ENCODE results near the gene DESI2.
"Not testable (repeated sequence)": the region's sequence is repeated elsewhere in the genome, so short reads cannot be mapped to it uniquely, and the experiment has no call there.

DESI2 gene

GRCh38 chr1:244709476-244710368 is 56.8 kb downstream of the DESI2 start:
- no peak for DNase-seq

DNA sequence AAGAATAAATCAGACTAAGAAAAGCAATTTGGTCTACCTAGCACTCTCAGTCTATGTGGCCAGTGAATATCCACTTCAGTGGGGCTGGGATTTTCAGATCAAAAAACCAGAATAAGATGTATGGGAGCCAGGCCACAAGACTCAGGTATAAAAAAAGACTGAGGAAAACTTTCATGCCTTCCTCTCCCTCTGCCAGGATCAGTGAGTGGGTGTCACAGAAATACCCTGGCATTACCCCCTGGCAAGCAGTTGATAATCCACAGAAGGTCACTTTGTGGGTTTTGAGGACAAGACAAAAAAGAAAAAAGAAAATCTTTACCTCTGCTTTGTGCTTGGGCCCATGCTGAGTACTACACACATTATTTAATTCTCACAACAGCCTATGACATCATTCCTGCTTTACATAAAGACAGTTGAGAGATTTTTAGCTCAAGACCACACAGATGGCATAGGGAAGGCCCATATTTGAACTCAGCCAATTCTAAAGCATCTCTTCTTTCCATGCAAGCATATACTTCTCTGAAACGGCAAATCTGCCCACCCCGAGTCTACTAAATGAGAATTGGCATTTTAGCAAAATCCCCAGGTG is 57.6 kb downstream of the DESI2 start:
- no peak for DNase-seq

- no peak for DNase-seq
These were observed 59.7 kb downstream of the DESI2 start for GRCh38 chr1:244712669-244713068.

GRCh38 chr1:244713332-244713731 is 60.4 kb downstream of the DESI2 start:
- DNase-seq = no peak

GRCh38 chr1:244727871-244728474 is 75.0 kb downstream of the DESI2 start:
- no peak for DNase-seq

DNA sequence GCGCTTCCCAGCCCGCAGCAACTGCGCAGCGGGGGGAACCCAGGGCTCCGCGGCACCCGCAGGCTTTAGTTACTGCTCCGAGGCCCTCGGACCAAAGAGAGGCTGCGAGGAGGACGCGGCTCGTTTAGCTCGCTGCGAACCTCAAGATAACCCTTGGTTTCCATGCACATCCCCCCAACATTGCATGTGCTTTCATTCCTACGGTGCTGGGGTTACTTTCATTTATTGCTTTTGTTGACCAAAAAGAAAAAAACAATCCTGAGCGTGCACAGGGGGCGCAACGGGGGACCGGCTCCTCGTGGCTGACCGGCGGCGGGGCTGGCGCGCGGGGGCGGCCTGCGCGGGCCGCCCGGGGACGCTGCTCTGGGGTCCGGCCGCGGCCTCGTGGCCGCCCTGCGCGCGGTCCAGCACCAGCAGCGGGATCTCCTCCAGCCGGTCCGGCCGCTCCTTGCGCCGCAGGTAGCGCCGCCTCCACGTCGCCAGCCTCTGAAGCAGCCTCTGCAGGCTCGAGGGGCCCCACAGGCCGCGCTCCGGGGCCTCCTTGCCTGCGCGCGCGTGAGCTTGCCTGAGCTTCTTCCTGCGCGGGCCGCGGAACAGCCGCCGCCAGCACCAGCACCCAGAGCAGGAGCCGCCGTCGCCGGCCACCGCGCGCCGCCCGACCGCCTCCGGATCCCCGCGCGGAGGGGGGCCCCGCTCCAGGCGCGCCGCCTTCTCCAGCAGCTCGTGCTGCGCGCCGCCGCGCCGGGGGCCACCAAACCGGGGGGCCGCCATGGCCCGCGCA is 77.4 kb downstream of the DESI2 start:
- DNase-seq = no peak

DNA sequence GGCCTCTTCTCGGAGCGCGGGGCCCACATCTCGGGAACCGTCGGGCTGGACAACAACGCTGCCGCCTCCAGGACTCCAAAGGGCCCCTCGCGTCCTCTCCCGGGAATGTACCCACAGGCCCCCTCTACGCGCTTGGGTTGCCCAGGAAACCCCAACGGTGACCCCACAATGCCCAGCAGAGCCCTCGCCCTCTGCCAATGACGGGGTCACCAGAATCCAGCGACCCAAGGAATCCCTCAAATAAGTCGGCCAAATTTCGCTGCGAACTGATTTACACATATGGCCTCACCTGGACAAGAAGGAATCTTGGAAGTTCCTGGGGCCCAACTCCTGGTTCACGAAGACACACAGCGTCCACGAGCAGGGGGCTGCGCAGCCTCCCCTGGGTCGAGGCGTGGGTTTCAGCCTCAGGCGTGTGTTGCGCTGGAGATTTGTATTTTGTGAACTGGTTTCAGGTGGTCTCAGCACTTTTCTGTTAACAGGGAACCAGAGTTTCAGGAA is 78.1 kb downstream of the DESI2 start:
- DNase-seq = no peak

DNA sequence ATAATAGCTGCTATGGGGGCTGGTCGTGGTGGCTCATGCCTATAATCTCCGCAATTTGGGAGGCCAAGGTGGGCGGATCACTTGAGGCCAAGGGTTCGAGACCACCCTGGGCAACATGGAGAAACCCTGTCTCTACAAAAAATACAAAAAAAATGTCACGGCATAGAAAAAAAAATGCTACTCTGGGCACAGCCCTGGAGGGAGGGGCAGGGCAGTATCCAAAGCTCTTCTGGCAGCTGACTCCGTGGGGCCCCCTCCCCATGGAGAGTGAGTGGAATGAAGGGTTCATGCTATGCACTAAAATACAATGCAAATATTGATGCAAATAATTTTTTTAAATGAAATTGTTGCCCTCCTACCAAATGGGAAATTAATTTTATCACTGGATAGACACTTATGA is 78.7 kb downstream of the DESI2 start:
- no peak for DNase-seq

DNA sequence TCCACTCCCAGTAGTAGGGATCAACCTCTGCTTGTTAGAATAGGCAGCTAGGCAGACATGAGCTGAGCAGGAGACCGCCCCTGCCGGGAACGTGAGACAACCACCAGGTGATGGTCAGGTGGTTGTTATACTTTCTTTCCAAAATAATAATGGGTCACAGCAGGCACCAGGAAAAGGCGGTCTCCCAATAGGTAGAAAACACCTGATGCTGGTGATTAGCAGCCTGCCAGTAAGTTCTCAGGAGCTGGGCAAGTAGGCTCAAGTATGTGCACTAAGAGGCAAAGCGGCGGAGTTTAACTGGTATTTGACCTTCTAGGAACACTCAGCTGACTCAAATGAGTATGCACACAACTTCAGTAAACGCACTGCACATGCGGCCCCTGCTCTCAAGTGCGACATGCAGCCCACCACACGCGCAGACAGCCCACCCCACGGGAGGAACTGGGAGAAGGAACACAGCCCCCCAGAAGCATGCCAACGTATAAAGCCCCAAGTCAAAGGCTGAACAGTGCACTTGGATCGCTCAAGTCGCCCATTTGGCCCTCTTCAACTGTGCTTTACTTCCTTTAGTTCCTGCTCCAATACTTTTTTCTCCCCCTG is 80.0 kb downstream of the DESI2 start:
- DNase-seq = no peak

DNA sequence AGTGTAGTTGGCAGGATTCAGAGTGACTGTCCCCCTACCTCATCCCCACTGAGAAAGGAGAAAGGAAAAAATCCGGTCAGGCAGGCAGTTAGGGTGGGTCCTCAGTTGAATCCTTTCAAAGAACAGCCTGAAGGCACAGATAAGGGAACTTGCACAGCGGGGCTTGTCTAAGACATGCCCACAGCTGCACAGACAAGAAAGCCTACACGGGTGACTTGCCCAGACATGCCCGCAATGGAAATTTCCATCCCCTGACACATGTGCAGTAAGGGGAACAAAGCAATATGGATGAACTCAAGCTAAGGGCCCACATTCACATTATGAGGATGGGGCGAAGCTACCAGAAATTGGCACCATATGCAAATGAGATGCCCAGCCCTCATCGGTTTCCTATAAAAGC is 82.5 kb downstream of the DESI2 start:
- no peak for DNase-seq

DNA sequence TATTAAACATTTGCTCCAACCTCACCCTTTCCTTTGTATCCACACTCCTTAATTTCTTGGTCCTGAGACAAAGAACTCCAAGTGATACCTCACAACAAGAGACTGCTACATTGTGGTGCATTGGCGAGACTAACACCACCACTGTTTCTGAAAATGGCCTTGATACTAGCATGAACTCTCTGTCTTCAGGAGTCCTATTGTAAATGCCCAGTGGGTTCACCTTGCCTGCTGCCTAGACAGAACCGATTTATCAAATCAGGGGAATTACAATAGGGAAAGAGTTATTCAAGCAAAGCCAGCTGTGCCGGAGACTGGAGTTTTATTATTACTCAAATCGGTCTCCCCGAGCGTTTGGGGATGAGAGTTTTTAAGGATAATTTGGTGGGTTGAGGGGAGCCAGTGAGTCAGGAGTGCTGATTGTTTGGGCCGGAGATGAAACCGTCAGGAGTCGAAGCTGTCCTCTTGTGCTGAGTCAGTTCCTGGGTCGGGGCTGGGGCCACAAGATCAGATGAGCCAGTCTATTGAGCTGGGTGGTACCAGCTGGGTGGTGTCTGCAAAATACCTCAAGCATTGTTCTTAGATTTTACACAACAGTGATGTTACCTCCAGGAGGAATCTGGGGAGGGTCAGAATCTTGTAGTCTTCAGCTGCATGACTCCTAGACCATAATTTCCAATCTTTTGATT is 83.1 kb downstream of the DESI2 start:
- DNase-seq = no peak

- DNase-seq = not testable (repeated sequence)
These were observed 86.2 kb downstream of the DESI2 start for GRCh38 chr1:244739140-244739539.

DNA sequence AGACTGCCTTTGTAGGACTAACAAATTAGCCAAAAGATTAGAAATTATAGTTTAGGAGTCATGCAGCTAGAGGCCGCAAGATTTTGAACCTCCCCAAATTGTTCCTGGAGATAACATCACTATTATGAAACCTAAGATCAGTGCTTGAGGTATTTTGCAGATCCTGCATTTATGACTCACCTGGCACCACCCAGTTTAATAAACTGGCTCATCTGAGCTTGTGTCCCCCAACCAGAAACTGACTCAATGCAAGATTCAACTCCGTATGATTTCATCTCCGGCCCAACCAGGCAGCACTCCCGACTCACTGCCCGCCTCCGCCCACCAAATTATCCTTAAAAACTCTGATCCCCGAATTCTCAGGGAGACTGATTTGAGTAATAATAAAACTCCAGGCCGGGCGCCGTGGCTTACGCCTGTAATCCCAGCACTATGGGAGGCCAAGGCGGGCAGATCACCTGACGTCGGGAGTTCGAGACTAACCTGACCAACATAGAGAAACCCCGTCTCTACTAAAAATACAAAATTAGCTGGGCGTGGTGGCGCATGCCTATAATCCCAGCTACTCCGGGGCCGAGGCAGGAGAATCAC is 87.2 kb downstream of the DESI2 start:
- DNase-seq = not testable (repeated sequence)

DNA sequence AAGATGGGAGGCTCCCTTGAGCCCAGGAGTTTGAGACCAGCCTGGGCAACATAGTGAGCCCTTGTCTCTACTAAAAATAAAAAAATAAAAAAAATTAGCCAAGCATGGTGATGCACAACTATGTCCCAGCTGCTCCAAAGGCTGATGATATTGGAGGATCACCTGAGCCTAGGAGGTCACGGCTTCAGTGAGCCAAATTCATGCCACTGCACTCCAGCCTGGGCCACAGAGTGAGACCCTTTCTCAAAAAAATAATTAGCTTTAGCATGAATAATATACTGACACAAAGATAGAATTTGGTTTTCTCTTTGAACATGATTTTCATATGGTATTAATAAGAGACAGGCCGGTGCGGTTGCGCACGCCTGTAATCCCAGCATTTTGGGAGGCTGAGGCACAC is 88.8 kb downstream of the DESI2 start:
- DNase-seq = no peak

DNA sequence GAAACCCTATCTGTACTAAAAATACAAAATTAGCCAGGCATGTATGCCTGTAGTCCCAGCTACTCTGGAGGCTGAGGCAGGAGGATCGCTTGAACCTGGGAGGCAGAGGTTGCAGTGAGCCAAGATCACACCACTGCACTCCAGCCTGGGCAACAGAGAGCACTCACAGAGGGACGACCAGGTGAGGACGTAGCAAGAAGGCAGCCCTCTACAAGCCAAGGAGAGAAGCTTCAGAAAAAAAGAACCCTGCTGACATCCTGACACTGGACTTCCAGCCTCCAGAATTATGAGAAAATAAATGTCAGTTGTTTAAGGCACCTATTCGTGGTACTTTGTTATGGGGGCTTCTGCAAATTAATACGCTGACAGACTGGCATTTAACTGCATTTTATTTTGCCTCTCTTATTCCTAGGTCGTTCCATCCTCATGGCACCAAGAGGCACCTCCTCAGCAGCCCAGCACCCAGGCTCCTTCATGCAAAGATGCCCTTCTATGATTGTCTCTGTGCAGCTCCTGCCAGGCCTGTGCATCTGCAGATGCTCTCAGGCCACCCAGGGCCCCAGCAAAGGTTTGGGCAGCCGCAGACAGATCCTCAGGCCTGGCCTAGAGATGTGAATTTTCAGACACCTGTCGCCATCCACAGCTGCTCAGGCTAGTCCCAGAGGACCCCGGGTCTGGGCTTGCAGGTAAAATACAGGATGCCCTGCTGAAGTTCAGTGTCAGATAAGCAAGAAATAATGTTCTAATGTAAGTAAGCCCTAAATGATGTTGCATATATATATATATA is 96.5 kb downstream of the DESI2 start:
- no peak for DNase-seq

- no peak for DNase-seq
These were observed 98.5 kb downstream of the DESI2 start for GRCh38 chr1:244751271-244751895.

DNA sequence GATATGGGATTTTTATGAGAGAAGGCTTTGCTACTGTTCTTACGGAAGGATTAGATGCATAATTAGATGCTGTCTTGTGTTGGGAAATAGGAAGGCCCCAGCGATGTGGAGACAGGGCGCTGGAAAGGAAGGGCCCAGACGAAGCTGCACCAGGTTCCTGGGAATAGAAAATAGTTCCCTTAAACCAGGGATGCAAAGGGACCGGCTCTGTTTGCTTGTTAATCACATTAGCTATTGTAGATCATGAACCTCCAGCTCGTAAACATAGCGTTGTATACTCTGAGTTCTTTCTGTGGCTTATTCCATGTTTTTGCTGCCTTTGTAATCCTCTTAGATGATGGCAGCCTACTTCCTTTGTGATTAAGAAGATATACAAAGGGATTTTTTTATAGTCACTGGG is 102.7 kb downstream of the DESI2 start:
- DNase-seq = no peak

DNA sequence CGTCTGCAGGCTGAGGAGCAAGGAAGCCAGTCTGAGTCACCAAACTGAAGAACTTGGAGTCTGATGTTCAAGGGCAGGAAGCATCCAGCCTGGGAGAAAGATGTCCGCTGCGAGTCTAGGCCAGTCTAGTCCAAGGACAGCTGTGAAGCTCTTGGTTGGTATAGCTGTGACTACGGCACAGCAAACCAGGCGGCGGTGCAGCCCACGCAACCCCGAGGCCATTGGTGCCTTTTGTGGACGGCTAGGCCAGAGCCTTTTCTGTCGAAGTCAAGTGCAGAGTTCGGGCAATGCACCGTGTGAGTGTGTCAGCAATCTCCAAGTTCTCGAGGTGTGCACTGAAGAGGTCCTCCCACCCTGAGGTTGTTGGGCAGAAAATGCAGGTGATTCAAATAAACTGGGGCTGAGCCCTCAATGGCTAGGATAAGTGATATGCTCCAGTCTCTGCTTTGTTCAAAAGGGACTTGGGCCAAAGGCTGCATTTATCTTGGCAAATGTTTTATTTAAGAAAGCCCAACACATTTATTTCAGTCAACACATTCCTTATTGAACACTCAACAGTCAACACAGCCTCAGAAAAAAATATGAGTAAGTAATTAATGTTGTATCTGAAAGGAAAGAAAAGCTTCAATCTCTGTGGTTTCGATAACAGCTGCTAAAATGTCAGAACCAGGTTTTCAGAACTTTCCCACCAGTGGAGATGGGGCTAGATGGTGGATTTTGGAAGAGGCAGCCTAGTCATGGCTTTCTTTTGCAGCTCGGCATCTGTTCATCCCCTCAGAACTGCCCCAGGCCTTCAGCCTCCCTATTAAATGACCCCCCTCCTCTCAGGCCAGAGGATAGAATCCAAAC is 104.4 kb downstream of the DESI2 start:
- no peak for DNase-seq
